ENCODE data around the gene INVS.

DNA sequence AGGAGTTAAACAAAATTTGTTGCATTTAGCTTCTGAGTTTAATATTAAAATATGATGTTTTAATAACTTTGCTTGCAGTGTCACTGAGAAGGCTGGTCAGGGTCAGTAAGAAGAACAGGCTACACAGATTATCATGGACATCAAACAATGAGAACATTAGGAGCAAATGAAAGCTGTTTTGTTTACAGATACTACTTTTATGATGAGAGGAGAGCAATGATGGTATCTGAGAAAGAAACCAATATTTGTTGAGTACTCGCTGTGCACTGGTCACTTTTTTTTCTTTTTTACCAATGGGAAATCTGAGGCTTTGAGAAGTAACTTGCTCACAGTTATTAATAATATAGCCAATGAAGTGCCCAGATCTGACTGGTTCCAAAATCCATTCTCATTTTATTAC lies 109.6 kb downstream of the INVS start:
- TF ChIP-seq, protein P1, sequence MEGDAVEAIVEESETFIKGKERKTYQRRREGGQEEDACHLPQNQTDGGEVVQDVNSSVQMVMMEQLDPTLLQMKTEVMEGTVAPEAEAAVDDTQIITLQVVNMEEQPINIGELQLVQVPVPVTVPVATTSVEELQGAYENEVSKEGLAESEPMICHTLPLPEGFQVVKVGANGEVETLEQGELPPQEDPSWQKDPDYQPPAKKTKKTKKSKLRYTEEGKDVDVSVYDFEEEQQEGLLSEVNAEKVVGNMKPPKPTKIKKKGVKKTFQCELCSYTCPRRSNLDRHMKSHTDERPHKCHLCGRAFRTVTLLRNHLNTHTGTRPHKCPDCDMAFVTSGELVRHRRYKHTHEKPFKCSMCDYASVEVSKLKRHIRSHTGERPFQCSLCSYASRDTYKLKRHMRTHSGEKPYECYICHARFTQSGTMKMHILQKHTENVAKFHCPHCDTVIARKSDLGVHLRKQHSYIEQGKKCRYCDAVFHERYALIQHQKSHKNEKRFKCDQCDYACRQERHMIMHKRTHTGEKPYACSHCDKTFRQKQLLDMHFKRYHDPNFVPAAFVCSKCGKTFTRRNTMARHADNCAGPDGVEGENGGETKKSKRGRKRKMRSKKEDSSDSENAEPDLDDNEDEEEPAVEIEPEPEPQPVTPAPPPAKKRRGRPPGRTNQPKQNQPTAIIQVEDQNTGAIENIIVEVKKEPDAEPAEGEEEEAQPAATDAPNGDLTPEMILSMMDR (IDR thresholded peaks at IDR 0.05), result no peak
- TF ChIP-seq RAD21 (IDR thresholded peaks at IDR 0.05; ENCODE audit: low read length), result no peak
- no peak for TF ChIP-seq TAF1 (IDR thresholded peaks at IDR 0.05; ENCODE audit: borderline replicate concordance, low read depth, low read length)
- no peak for TF ChIP-seq FOXJ3 (CRISPR knock-in tag; IDR thresholded peaks at IDR 0.05)

All from SK-N-SH (cell line).